Activated CD4-positive, alpha-beta memory T cell treated with anti-CD3 and anti-CD28 coated beads for 36 hours (primary cell): ENCODE measurements around the gene HNRNPL. TPM values are rescaled to one million over a fixed set of nuclear protein-coding genes. Genes with fewer than 3 reads are reported as not detected.
"Not testable (repeated sequence)": the region's sequence is repeated elsewhere in the genome, so short reads cannot be mapped to it uniquely, and the experiment has no call there.

Experiments used
- CTCF ChIA-PET: fragments of 350-600 bp; sonication (Branson Sonifier 250); formaldehyde crosslinking; loops from one replicate; lab custom pipeline; 2021; ENCODE audit warnings: antibody characterized with exemption, inconsistent platforms; lab: Charles Lee
- POLR2A ChIA-PET: fragments of 350-600 bp; sonication (Branson Sonifier 250); formaldehyde crosslinking; loops from one replicate; lab custom pipeline; 2021; ENCODE audit warnings: antibody characterized with exemption; lab: Charles Lee
- DNase-seq: peaks from one replicate; pipeline ENCODE4 v3.0.0-alpha.2; 2020
- H3K27ac Mint-ChIP-seq: one replicate; pipeline ENCODE4 v1.8.0; 2021; ENCODE audit warnings: mixed read lengths
- H3K27me3 Mint-ChIP-seq: one replicate; pipeline ENCODE4 v1.8.0; 2021; ENCODE audit warnings: mixed read lengths
- H3K36me3 Mint-ChIP-seq: one replicate; pipeline ENCODE4 v1.8.0; 2021; ENCODE audit warnings: mixed read lengths
- H3K4me1 Mint-ChIP-seq: one replicate; pipeline ENCODE4 v1.8.0; 2021; ENCODE audit warnings: low read depth, mixed read lengths
- H3K4me3 Mint-ChIP-seq: one replicate; pipeline ENCODE4 v1.8.0; 2021; ENCODE audit warnings: mild to moderate bottlenecking, mixed read lengths
- H3K9me3 Mint-ChIP-seq: one replicate; pipeline ENCODE4 v1.8.0; 2021; ENCODE audit warnings: mixed read lengths
- intact Hi-C: fragments of 100-400 bp; cut with micrococcal nuclease; formaldehyde crosslinking; loops from one replicate; pipeline ENCODE4 v1.15.1; 2023
- total RNA-seq, 2 experiments: library from RNA; stranded (reverse); gene quantifications; one replicate each; pipeline ENCODE4 v1.2.3, GENCODE V29; 2021

HNRNPL gene
- total RNA-seq, 2 experiments from 2014 or later, result 646 to 671 TPM

GRCh38 chr19:38793177-38793576, 56.6 kb downstream of the HNRNPL start:
- DNase-seq, result no peak
- CTCF ChIA-PET, result interaction anchor here (1.0 to 1.7 kb wide), 3 partner anchors 17 to 137 kb away, joined by 3 to 6 read pairs (median 3); partner anchors contain the start of genes MRPS12 and SARS2
- intact Hi-C loops, result no loop called here
- H3K4me3 Mint-ChIP-seq, result peak overlapping the region; percentile 40
- no peaks in the 10 kb centered on the region for H3K9me3 Mint-ChIP-seq
- no peaks in the 10 kb centered on the region for H3K27me3 Mint-ChIP-seq
- H3K4me1 Mint-ChIP-seq, result peaks cover 6% of the 10 kb centered on the region
- POLR2A ChIA-PET, result interaction anchor here (1.4 kb wide), 1 partner anchor 56 kb away, joined by 4 read pairs; no protein-coding TSS in a partner anchor
- H3K36me3 Mint-ChIP-seq, result no peaks in the 10 kb centered on the region
- H3K27ac Mint-ChIP-seq, result no peak overlapping the region

DNA sequence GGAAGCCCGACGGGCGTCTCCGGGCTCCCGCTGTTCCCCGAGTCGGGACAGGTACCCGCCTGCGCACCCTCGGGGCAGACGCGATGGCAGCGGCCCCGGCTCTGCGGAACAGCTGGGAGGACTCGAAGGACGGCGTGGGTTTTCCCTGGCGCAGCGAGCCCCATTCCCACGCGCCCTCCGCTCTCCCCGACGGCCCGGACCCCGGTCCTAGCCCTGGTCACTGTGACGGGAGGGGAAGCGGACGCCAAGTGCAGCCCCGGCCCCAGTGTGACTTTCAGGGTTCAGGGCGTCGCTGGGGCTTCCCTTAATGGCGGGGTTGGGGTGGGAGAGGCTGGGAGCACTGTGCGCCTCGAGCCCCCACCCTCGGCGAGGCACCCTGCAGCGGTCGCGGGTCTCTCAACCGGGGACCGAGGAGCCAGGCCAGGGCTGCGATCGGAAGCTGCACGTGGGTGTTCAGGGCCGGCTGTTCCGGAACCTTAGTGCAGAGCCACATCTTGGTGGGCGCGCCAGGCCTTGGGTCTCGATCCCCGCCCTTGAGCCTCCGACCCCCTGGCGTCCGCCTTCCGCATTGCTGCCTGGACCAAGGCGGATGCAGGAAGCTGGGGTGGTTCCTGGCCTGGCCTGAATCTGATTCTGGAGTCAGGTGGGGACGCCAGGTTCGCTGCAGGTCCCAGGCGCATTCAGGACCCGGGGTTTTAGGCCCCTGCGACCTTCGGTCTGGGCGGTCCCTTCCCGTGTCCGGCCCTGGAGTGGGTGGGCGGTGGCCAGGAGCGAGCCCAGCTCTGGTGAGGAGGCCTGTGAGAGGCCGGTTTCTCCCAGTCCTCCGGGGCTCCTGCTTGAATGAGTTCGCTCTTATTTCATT, 57.3 kb downstream of the HNRNPL start:
- H3K4me3 Mint-ChIP-seq, result peak overlapping the region; percentile 45
- H3K27me3 Mint-ChIP-seq, result no peaks in the 10 kb centered on the region
- no peaks in the 10 kb centered on the region for H3K9me3 Mint-ChIP-seq
- ChIA-PET CTCF (interaction anchor here (1.0 to 1.2 kb wide), 2 partner anchors 16 to 62 kb away, joined by 3 read pairs; no protein-coding TSS in a partner anchor), POLR2A (interaction anchor here (1.4 kb wide), 1 partner anchor 57 kb away, joined by 4 read pairs; no protein-coding TSS in a partner anchor)
- intact Hi-C loops, result no loop called here
- H3K36me3 Mint-ChIP-seq, result no peaks in the 10 kb centered on the region
- H3K27ac Mint-ChIP-seq, result no peak overlapping the region
- peak; percentile 59 for DNase-seq
- H3K4me1 Mint-ChIP-seq, result peaks cover 6% of the 10 kb centered on the region

- intact Hi-C loops, CTCF ChIA-PET, POLR2A ChIA-PET: not testable (repeated sequence)
Observed at GRCh38 chr19:38791451-38792064, 58.2 kb downstream of the HNRNPL start.

DNA sequence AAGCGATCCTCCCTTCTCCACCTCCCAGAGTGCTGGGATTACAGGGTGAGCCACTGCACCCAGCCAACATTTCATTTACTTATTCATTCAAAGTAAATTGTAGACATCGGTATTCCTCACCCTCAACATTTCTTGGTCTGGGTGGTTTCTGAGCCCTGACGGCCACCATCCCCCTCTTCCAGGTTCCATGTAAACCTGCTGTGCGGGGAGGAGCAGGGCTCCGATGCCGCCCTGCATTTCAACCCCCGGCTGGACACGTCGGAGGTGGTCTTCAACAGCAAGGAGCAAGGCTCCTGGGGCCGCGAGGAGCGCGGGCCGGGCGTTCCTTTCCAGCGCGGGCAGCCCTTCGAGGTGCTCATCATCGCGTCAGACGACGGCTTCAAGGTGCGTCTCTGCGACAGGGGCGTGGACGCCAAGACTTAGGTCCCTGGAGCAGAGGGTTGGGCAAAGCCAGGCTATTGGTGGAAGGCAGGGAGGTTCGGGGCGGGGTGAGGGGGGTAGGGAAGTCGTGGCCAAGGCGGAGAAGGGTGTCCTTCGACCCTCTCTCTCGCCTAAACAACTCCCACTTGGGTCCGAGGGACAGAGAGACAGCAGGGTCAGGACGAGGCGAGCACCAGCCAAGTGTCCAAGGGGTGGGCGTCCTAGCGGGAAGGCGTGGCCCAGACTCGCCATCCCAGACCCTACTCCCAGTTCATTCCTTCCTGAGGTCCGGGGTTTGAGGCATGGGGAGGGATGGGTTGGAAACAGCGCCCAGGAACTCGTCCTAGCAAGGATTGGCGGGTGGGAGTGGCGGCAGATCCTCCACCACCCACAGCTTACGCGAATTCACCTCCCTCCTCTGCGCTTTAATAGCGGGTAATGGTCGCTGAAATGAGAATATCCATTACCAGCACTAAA, 59.0 kb downstream of the HNRNPL start:
- DNase-seq, H3K27ac Mint-ChIP-seq, intact Hi-C loops, H3K4me3 Mint-ChIP-seq, H3K27me3 Mint-ChIP-seq, POLR2A ChIA-PET, H3K36me3 Mint-ChIP-seq, CTCF ChIA-PET, H3K4me1 Mint-ChIP-seq, H3K9me3 Mint-ChIP-seq: not testable (repeated sequence)

More at GRCh38 chr19:38791451-38792064, 58.2 kb downstream of the HNRNPL start:
- not testable (repeated sequence) for H3K27me3 Mint-ChIP-seq, H3K9me3 Mint-ChIP-seq, H3K4me1 Mint-ChIP-seq, H3K27ac Mint-ChIP-seq, H3K4me3 Mint-ChIP-seq, DNase-seq, H3K36me3 Mint-ChIP-seq

GRCh38 chr19:38788478-38789243, 61.1 kb downstream of the HNRNPL start, which contains the start of gene LGALS7B:
TSS of gene LGALS7B (plus strand) at chr19:38789200. CDS start at chr19:38789227, 27 bp downstream.
- no peak for DNase-seq
- intact Hi-C loops, result no loop called here
- H3K4me1 Mint-ChIP-seq, result peaks cover 6% of the 10 kb centered on the region
- H3K4me3 Mint-ChIP-seq, result no peak within 1 kb of the TSS
- CTCF ChIA-PET, result no interaction called here
- H3K27me3 Mint-ChIP-seq, result no peaks in the 10 kb centered on the region
- H3K36me3 Mint-ChIP-seq, result no peaks in the 10 kb centered on the region
- H3K9me3 Mint-ChIP-seq, result no peaks in the 10 kb centered on the region
- POLR2A ChIA-PET, result no interaction called here
- no peak within 1 kb of the TSS for H3K27ac Mint-ChIP-seq

DNA sequence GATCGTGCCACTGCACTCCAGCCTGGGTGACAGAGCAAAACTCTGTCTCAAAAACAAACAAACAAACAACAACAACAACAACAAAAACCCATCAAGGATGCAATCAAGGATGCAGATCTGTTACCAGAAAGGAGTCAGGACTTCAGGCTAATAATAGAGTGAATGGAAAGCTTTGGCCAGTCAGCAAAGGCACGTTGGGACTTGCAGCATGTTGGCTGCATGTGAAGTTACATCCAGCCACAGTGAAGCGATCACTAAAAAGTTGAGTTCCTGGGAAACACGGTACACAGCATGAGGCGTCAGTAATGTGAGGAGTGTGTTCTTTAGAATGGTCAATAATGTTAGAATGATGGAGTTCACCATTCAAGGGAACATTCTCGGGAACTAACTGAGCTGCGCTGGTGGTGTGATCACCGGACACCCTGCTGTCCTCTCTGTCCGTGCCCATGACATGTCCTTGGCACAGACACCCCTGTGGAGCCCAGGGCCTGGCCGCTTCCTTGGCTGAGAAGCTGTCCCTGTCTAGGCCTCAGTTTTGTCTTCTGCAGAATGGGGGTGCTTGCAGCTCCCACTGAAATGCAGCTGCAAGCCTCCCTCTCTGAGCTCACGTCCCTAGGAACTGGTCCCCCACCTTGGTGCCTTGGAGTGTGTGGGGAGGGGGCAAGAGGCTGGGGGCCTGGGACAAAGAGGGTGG, 63.1 kb downstream of the HNRNPL start:
- intact Hi-C loops, result no loop called here
- Mint-ChIP-seq H3K27me3 (no peaks in the 10 kb centered on the region), H3K4me3 (no peak overlapping the region), H3K36me3 (no peaks in the 10 kb centered on the region), H3K27ac (no peak overlapping the region), H3K9me3 (no peaks in the 10 kb centered on the region), H3K4me1 (no peaks in the 10 kb centered on the region)
- CTCF ChIA-PET, result interaction anchor here (1.0 kb wide), 1 partner anchor 17 kb away, joined by 4 read pairs; no protein-coding TSS in a partner anchor
- no peak for DNase-seq
- POLR2A ChIA-PET, result no interaction called here

Other genes with a start within 250 kb of the HNRNPL start
- gene MAP4K1, start 232.0 kb downstream of the HNRNPL start, total RNA-seq, result 100 to 1,000 TPM; 205 TPM
- gene EIF3K, start 230.8 kb downstream of the HNRNPL start, total RNA-seq, result 100 to 1,000 TPM; 273 to 287 TPM
- 100 to 1,000 TPM; 267 to 270 TPM for gene ACTN4, start 202.3 kb downstream of the HNRNPL start, total RNA-seq
- gene CAPN12, start 105.5 kb downstream of the HNRNPL start, total RNA-seq, result 1 to 10 TPM; 7.1 to 9.0 TPM
- gene LGALS7, start 76.5 kb downstream of the HNRNPL start, total RNA-seq, result not detected
- gene LGALS7B, start 60.8 kb downstream of the HNRNPL start, total RNA-seq, result not detected
- under 1 TPM; 0.33 to 0.70 TPM for gene LGALS4, start 37.0 kb downstream of the HNRNPL start, total RNA-seq
- gene ECH1, start 18.2 kb downstream of the HNRNPL start, total RNA-seq, result 100 to 1,000 TPM; 152 to 155 TPM
- gene RINL, start 28.3 kb upstream of the HNRNPL start, total RNA-seq, result 10 to 100 TPM; 92.6 to 100.0 TPM
- 10 to 100 TPM; 23.5 to 24.6 TPM for gene SIRT2, start 49.6 kb upstream of the HNRNPL start, total RNA-seq
- 10 to 100 TPM; 49.6 to 53.4 TPM for gene NFKBIB, start 50.0 kb upstream of the HNRNPL start, total RNA-seq
- under 1 TPM; 0.33 to 0.36 TPM for gene CCER2, start 62.2 kb upstream of the HNRNPL start, total RNA-seq
- gene SARS2, start 80.8 kb upstream of the HNRNPL start, total RNA-seq, result 10 to 100 TPM; 33.7 to 39.6 TPM
- gene MRPS12, start 81.0 kb upstream of the HNRNPL start, total RNA-seq, result 10 to 100 TPM; 67.3 to 67.6 TPM
- gene FBXO17, start 125.8 kb upstream of the HNRNPL start, total RNA-seq, result not detected
- gene FBXO27, start 182.6 kb upstream of the HNRNPL start, total RNA-seq, result 1 to 10 TPM; 2.2 to 2.4 TPM
- gene ACP7, start 234.4 kb upstream of the HNRNPL start, total RNA-seq, result under 1 TPM; 0.15 to 0.31 TPM